Lung (tissue), 12 donors: ENCODE measurements around the gene SRM. TPM values are rescaled to one million over a fixed set of nuclear protein-coding genes. Genes with fewer than 3 reads are reported as not detected.
"Not testable (repeated sequence)": the region's sequence is repeated elsewhere in the genome, so short reads cannot be mapped to it uniquely, and the experiment has no call there.

Experiments
- ATAC-seq: fragments of 200-7000 bp; cut with Tn5 transposase; one replicate; pipeline ENCODE4 v1.9.1; 2020; ENCODE audit warnings: moderate number of reproducible peaks; ENCODE audit not compliant: insufficient read depth, low FRiP score
- DNase-seq, 3 donors: peaks; one replicate each; pipeline ENCODE4 v3.0.0-alpha.2; 2013 to 2017
- H3K27ac ChIP-seq, 2 donors: one replicate each; pipeline ENCODE4 v1.5.1; 2013; ENCODE audit warnings: mild to moderate bottlenecking in 2 of 2, moderate library complexity in 2 of 2, control low read depth in 1 of 2, inconsistent platforms in 1 of 2, low read depth in 1 of 2, low read length in 1 of 2
- H3K27me3 ChIP-seq, 3 donors: one replicate each; pipeline ENCODE4 v1.5.1; 2013; ENCODE audit warnings: low read length in 2 of 3; ENCODE audit not compliant: control insufficient read depth in 3 of 3, insufficient read depth in 3 of 3
- H3K36me3 ChIP-seq, 4 donors: one replicate each; pipeline ENCODE4 v1.5.1; 2013; ENCODE audit warnings: low read length in 4 of 4, mild to moderate bottlenecking in 1 of 4, moderate library complexity in 1 of 4; ENCODE audit not compliant: control insufficient read depth in 4 of 4, insufficient read depth in 4 of 4
- H3K4me1 ChIP-seq, 5 donors: one replicate each; pipeline ENCODE4 v1.5.1; 2013; ENCODE audit warnings: low read length in 5 of 5, mild to moderate bottlenecking in 2 of 5, moderate library complexity in 1 of 5; ENCODE audit not compliant: control insufficient read depth in 5 of 5, insufficient read depth in 5 of 5
- H3K4me3 ChIP-seq: one replicate; pipeline ENCODE4 v1.5.1; 2013; ENCODE audit warnings: mild to moderate bottlenecking, control low read depth, moderate library complexity
- H3K9ac ChIP-seq, 2 donors: one replicate each; pipeline ENCODE4 v1.5.1; 2013; ENCODE audit warnings: low read length in 2 of 2, control low read depth in 1 of 2; ENCODE audit not compliant: insufficient read depth in 1 of 2
- H3K9me3 ChIP-seq, 4 donors: one replicate each; pipeline ENCODE4 v1.5.1; 2013; ENCODE audit warnings: low read length in 3 of 4, mild to moderate bottlenecking in 1 of 4, moderate library complexity in 1 of 4; ENCODE audit not compliant: control insufficient read depth in 4 of 4, insufficient read depth in 3 of 4
- WGBS, 2 donors: extraction: QIAGEN DNeasy Blood & Tissue Kit; methylation state at CpG; one replicate each; pipeline ENCODE4 v1.1.7; 2013; 5-methylcytosine and 5-hydroxymethylcytosine counted together
- polyA plus RNA-seq, 2 donors: library from polyadenylated mRNA; stranded (reverse); fragments of 200-250 nt; gene quantifications; one replicate each; pipeline ENCODE4 v1.2.1, GENCODE V29; 2013
- total RNA-seq, 2 donors: library from RNA; depleted of rRNA in 1 of 2; stranded (reverse); fragments of >200 nt in 1 of 2; gene quantifications; one replicate each; pipeline ENCODE4 v1.2.1, GENCODE V29; 2014 to 2021
- TF ChIP-seq, protein P1 (sequence below): IDR thresholded peaks from 2 replicates; pipeline ENCODE4 v1.5.1; 2012; ENCODE audit warnings: mild to moderate bottlenecking; ENCODE audit errors: control extremely low read depth, extremely low read depth
- donor health status: control.
- donor health status: control.
- donor health status: Bipolar disorder and iron deficiency.
- donor health status: healthy.
- donor health status: DM: yes; HTN: yes; CAD: no.

SRM gene
- total and polyA plus RNA-seq, 4 donors: 12.3 to 132 (median 115) TPM

DNA sequence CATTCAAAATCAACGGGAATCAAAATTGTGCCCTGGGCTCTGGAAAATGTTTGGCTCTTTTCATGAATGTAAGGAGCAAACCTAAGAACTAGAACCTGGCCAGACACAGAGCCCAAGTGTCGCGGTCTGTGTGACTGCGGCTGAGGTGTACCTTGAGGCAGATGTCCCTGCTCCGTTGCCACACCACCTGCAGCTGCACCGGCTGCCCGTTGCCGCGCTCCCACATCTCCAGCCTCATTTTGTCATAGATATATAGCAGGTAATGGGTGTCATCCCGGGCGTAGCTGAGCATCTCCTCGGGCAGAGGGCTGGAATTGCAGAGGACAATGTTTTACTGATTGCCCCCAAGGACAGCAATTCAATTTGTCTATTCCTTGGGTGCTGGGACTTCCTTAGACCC is 21.1 kb upstream of the SRM start:
- Histone ChIP-seq H3K27me3 (no peaks in the 10 kb centered on the region), H3K4me1 (no peaks in the 10 kb centered on the region)
- DNase-seq: no peak

DNA sequence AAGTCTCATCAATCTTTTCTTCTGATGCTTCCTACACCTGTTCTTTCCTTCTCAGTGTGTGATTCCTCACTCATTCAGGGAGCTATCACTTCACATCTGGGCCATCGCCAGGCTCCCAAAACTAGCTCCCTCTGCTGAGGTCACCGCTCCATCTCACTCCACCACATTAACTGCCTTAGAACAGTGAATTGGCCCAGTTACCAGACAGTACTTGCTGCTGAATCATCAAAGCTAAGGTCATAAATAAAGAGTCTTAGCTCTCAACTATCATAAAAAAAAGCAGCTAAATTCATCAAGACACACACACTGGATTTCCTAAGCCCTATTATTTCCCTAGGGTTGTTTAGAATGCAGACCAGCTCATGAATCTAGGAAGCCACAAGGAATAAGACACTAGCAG is 18.8 kb upstream of the SRM start:
- Histone ChIP-seq H3K36me3 (peaks cover 41 to 55% (median 52%) of the 10 kb centered on the region in 4 donors), H3K4me3 (no peak overlapping the region), H3K4me1 (no peaks in the 10 kb centered on the region), H3K9me3 (no peaks in the 10 kb centered on the region), H3K27ac (no peak overlapping the region), H3K27me3 (no peaks in the 10 kb centered on the region), H3K9ac (no peak overlapping the region)
- DNase-seq: no peak
- TF ChIP-seq, protein P1, sequence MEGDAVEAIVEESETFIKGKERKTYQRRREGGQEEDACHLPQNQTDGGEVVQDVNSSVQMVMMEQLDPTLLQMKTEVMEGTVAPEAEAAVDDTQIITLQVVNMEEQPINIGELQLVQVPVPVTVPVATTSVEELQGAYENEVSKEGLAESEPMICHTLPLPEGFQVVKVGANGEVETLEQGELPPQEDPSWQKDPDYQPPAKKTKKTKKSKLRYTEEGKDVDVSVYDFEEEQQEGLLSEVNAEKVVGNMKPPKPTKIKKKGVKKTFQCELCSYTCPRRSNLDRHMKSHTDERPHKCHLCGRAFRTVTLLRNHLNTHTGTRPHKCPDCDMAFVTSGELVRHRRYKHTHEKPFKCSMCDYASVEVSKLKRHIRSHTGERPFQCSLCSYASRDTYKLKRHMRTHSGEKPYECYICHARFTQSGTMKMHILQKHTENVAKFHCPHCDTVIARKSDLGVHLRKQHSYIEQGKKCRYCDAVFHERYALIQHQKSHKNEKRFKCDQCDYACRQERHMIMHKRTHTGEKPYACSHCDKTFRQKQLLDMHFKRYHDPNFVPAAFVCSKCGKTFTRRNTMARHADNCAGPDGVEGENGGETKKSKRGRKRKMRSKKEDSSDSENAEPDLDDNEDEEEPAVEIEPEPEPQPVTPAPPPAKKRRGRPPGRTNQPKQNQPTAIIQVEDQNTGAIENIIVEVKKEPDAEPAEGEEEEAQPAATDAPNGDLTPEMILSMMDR: no peak
- no peak for ATAC-seq
- WGBS, 2 donors: 98 to 100% methylated on average over 2 of the region's 2 CpGs

More for the DNA sequence above, 21.1 kb upstream of the SRM start:
- Histone ChIP-seq H3K9ac (no peak overlapping the region), H3K4me3 (no peak overlapping the region), H3K9me3 (no peaks in the 10 kb centered on the region), H3K36me3 (peaks cover 29 to 43% (median 38%) of the 10 kb centered on the region in 4 donors), H3K27ac (no peak overlapping the region)
- 87 to 89% methylated on average over 12 of the region's 12 CpGs for WGBS, 2 donors
- TF ChIP-seq, protein P1: no peak
- no peak for ATAC-seq

DNA sequence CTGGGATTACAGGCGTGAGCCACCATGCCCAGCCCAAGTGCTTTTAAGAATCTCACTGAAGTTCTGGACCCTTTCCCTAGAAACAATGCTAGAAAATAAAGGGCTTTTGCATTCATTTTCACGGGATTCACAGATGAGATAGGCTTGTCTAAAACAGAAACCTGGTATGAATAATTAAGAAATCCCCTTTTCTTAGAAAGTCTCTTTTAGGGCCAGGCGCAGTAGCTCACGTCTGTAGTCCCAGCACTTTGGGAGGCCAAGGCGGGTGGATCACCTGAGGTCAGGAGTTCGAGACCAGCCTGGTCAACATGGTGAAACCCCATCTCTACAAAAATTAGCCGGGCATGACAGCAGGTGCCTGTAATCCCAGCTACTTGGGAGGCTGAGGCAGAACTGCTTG is 13.6 kb upstream of the SRM start:
- ATAC-seq, H3K9me3 ChIP-seq, H3K4me1 ChIP-seq, H3K9ac ChIP-seq, H3K4me3 ChIP-seq, DNase-seq, H3K27ac ChIP-seq, H3K27me3 ChIP-seq: not testable (repeated sequence)
- 93 to 94% methylated on average over 7 of the region's 7 CpGs for WGBS, 2 donors
- peaks cover 34 to 69% (median 58%) of the 10 kb centered on the region in 4 donors for H3K36me3 ChIP-seq

DNA sequence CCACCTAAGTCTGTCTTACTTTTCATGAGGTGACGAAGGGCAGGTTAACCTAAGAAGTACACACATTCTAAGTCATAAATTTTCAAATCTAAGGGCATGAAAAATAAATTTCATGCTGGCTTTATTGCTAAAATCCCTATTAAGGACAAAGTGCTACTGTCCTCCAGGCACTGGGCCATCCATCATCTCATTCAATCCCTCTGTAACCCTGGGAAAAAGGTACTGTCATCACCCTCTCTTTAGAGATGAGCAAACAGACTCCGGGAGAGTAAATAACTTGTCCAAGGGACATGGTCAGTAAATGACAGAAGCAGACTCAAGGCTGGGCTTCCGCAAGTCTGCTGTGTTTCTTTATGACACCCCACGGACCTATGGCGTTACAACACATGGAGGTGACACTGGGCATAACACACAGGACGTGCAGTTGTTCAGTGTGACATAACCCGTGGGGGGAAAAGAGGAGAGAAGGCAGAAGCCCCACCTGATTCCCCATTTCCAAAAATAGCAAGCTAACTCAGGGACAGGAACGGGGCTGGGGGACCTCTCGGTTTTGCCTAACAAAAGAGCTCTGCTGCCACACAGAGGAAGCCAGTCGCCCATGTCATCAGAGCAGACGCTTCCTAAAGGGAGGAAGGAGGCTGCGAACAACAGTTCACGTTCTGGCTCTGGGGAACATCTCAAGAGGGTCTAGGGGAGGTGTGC is 12.5 kb upstream of the SRM start:
- 70 to 72% methylated on average over 13 of the region's 13 CpGs for WGBS, 2 donors
- ATAC-seq: no peak
- H3K36me3 ChIP-seq: peaks cover 44 to 73% (median 58%) of the 10 kb centered on the region in 4 donors

More for the DNA sequence above, 12.5 kb upstream of the SRM start:
- Histone ChIP-seq H3K9ac (no peak overlapping the region), H3K4me1 (peaks cover 0 to 10% (median 0%) of the 10 kb centered on the region in 5 donors), H3K4me3 (no peak overlapping the region), H3K9me3 (no peaks in the 10 kb centered on the region), H3K27me3 (no peaks in the 10 kb centered on the region), H3K27ac (no peak overlapping the region)
- TF ChIP-seq, protein P1: no peak
- no peak for DNase-seq
